ENCODE measurements around the gene SUPT3H. TPM values are rescaled to one million over a fixed set of nuclear protein-coding genes. Genes with fewer than 3 reads are reported as not detected.

The SUPT3H gene
- total and polyA plus RNA-seq, 2 of the 8 experiments (the other 6 are each of a cell fraction or from before 2014, with no cell fraction given): 18.8 to 23.0 TPM

DNA sequence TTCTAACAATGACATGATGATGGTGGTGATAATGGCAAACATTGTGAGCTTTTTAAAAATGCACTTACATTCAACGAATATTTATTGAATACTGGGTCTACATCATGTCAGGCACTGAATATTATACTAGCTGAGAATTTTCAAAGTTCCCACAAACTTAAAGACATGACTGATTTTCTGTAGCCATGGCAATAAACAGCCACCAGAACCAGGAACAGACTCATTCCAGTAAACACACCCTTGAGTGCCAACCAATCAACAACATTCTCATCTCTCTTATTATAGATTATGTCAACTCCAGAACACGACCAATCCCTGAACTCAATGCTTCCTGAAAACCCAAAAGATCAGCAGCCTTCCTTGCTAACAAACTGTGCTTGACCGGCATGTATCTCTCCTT, 262.0 kb downstream of the SUPT3H start:
- POLR2A ChIA-PET (ENCODE audit: partially characterized antibody): interaction anchor here (0.5 kb wide), 1 partner anchor 90 kb away, joined by 3 read pairs; no protein-coding TSS in a partner anchor
- no peak for FAIRE-seq
- no peak overlapping the region for H2BK5ac ChIP-seq (ENCODE audit: low read depth, low read length)
- no peaks in the 10 kb centered on the region for H3K27me3 ChIP-seq (replicated peaks in 1 of 4; ENCODE audit: control insufficient read depth in 3 of 4, extremely low read depth in 1 of 4, insufficient read depth in 3 of 4, low read length in 3 of 4)
- no peak for DNase-seq (ENCODE audit: low read depth in 1 of 2, low spot score in 2 of 2)
- no peak overlapping the region for H4K5ac ChIP-seq (ENCODE audit: insufficient read length, low read depth, low read length)
- H3K4me3 ChIP-seq (ENCODE audit: extremely low read depth in 1 of 4, insufficient read depth in 2 of 4, low read depth in 3 of 4, low read length in 4 of 4): no peak overlapping the region
- no peak overlapping the region for H2BK20ac ChIP-seq (ENCODE audit: low read length)
- no peak overlapping the region for H4K91ac ChIP-seq (replicated peaks; ENCODE audit: insufficient read length, low read length)
- no peak overlapping the region for H2BK120ac ChIP-seq (replicated peaks; ENCODE audit: low read depth, low read length)
- WGBS, 2 experiments (ENCODE audit: extremely low coverage in 1 of 2, insufficient coverage in 1 of 2, insufficient read length in 1 of 2, insufficient replicate concordance in 2 of 2, low coverage in 1 of 2, low lambda C conversion rate in 2 of 2, missing lambda C conversion rate in 1 of 2): 83% methylated on average over 3 of the region's 3 CpGs; no CpG with 5 or more reads in 1 of the 2 experiments
- no peak overlapping the region for H3K27ac ChIP-seq (ENCODE audit: low read depth, low read length)
- H3K14ac ChIP-seq (ENCODE audit: insufficient read length): no peak overlapping the region
- no peaks in the 10 kb centered on the region for H3K23me2 ChIP-seq (ENCODE audit: low read depth, low read length)
- no peaks in the 10 kb centered on the region for H4K20me1 ChIP-seq (replicated peaks in 1 of 2; ENCODE audit: control insufficient read depth in 1 of 2, insufficient read depth in 2 of 2, low read length in 2 of 2)
- H3K4me2 ChIP-seq (ENCODE audit: insufficient read depth in 1 of 2, low read depth in 2 of 2, low read length in 2 of 2): no peak overlapping the region
- CTCF ChIA-PET (ENCODE audit: partially characterized antibody): no interaction called here
- no peaks in the 10 kb centered on the region for H3K79me2 ChIP-seq (ENCODE audit: control insufficient read depth in 1 of 2, insufficient read depth in 2 of 2, low read length in 2 of 2)
- H3K4me1 ChIP-seq (replicated peaks in 1 of 4; ENCODE audit: control insufficient read depth in 3 of 4, insufficient read depth in 4 of 4, low read length in 3 of 4): no peaks in the 10 kb centered on the region
- no peaks in the 10 kb centered on the region for H3K79me1 ChIP-seq (ENCODE audit: low read depth, low read length)
- H2AK5ac ChIP-seq (ENCODE audit: low read depth, low read length): no peak overlapping the region
- no peak overlapping the region for H3K18ac ChIP-seq (ENCODE audit: extremely low read depth, low read length)
- no peaks in the 10 kb centered on the region for H3K36me3 ChIP-seq (ENCODE audit: control insufficient read depth in 2 of 4, insufficient read depth in 4 of 4, low read length in 3 of 4)
- H4K8ac ChIP-seq (ENCODE audit: extremely low read depth, insufficient read depth, low read length): no peak overlapping the region
- no peak overlapping the region for H2AFZ ChIP-seq (ENCODE audit: low read length)
- H3K4ac ChIP-seq (replicated peaks; ENCODE audit: insufficient read length, low read depth, low read length): no peak overlapping the region
- H2BK12ac ChIP-seq (ENCODE audit: low read depth, low read length): no peak overlapping the region
- no peak overlapping the region for H3K9ac ChIP-seq (replicated peaks in 1 of 4; ENCODE audit: extremely low read depth in 1 of 4, low read depth in 3 of 4, low read length in 3 of 4)
- H3K9me3 ChIP-seq (ENCODE audit: insufficient read depth in 2 of 2, low read depth in 1 of 2, low read length in 1 of 2): no peaks in the 10 kb centered on the region
- no peak overlapping the region for H3K23ac ChIP-seq (ENCODE audit: insufficient read length)
- no peak overlapping the region for H2BK15ac ChIP-seq (ENCODE audit: low read length)
- no peak overlapping the region for H3K56ac ChIP-seq (replicated peaks; ENCODE audit: insufficient read length, low read depth, low read length)
- no peak for TF ChIP-seq BACH1 (IDR thresholded peaks at IDR 0.05; ENCODE audit: low read length)
- TF ChIP-seq SIN3A (conservative IDR thresholded peaks at IDR 0.05 in 1 of 2, IDR thresholded peaks at IDR 0.05 in 1 of 2; ENCODE audit: low read depth in 1 of 2, low read length in 2 of 2): no peak
- no peak for TF ChIP-seq YY1 (IDR thresholded peaks at IDR 0.05; ENCODE audit: low read depth, low read length)
- TF ChIP-seq RFX5 (IDR thresholded peaks at IDR 0.05; ENCODE audit: borderline replicate concordance, low read depth, low read length): no peak
- no peak for TF ChIP-seq SP4 (IDR thresholded peaks at IDR 0.05; ENCODE audit: low read length)
- no peak for TF ChIP-seq NRF1 (IDR thresholded peaks at IDR 0.05; ENCODE audit: low read depth, low read length)
- TF ChIP-seq NANOG (IDR thresholded peaks at IDR 0.05; ENCODE audit: insufficient read depth, low read depth, low read length, poor library complexity, severe bottlenecking): no peak
- no peak for TF ChIP-seq SAP30 (IDR thresholded peaks at IDR 0.05; ENCODE audit: insufficient read depth, insufficient replicate concordance, low read length)
- no peak for TF ChIP-seq ASH2L (IDR thresholded peaks at IDR 0.05; ENCODE audit: low read length)
- TF ChIP-seq EP300 (IDR thresholded peaks at IDR 0.05; ENCODE audit: borderline replicate concordance in 1 of 2, low read depth in 2 of 2, low read length in 2 of 2): no peak
- TF ChIP-seq JUND (IDR thresholded peaks at IDR 0.05; ENCODE audit: low read length): no peak
- TF ChIP-seq KDM5A (IDR thresholded peaks at IDR 0.05; ENCODE audit: low read length): no peak
- no peak for TF ChIP-seq SUZ12 (IDR thresholded peaks at IDR 0.05; ENCODE audit: low read length)
- no peak for TF ChIP-seq GTF2F1 (IDR thresholded peaks at IDR 0.05; ENCODE audit: borderline replicate concordance, low read depth, low read length)
- no peak for TF ChIP-seq BRCA1 (IDR thresholded peaks at IDR 0.05; ENCODE audit: low read depth, low read length)
